HFFc6 (cell line): ENCODE measurements around the gene SPATA2L. TPM values are rescaled to one million over a fixed set of nuclear protein-coding genes. Genes with fewer than 3 reads are reported as not detected.
"Not testable (repeated sequence)": the region's sequence is repeated elsewhere in the genome, so short reads cannot be mapped to it uniquely, and the experiment has no call there.

Experiments
- DNase-seq: peaks from one replicate; pipeline ENCODE4 v3.0.0-alpha.2; 2018
- H3K27ac Mint-ChIP-seq: 2 replicates; pipeline ENCODE4 v1.8.0; 2020; ENCODE audit warnings: mild to moderate bottlenecking, mixed read lengths
- H3K27me3 Mint-ChIP-seq: 2 replicates; pipeline ENCODE4 v1.8.0; 2021; ENCODE audit warnings: mild to moderate bottlenecking, moderate library complexity, mixed read lengths; ENCODE audit not compliant: insufficient read depth
- H3K36me3 Mint-ChIP-seq: 2 replicates; pipeline ENCODE4 v1.8.0; 2021; ENCODE audit warnings: low read depth, mixed read lengths
- H3K4me1 Mint-ChIP-seq: 2 replicates; pipeline ENCODE4 v1.8.0; 2020; ENCODE audit warnings: low read depth, mixed read lengths
- H3K4me3 Mint-ChIP-seq: 2 replicates; pipeline ENCODE4 v1.8.0; 2020; ENCODE audit warnings: mild to moderate bottlenecking, moderate library complexity, mixed read lengths
- H3K9me3 Mint-ChIP-seq: 2 replicates; pipeline ENCODE4 v1.8.0; 2020; ENCODE audit warnings: mild to moderate bottlenecking, mixed read lengths
- total RNA-seq, 6 experiments: library from RNA; stranded (reverse); fragmentation: NEBNext Ultra II Directional; extraction: Animal tissue kit (Norgen Biotek cat#: 25700); gene quantifications; 2 replicates in 1 of 6; 3 replicates in 5 of 6; pipeline ENCODE4 v1.2.3, GENCODE V29; 2021
- TF ChIP-seq, protein P1 (sequence below): fragments of 200-600 bp; sonication (generic); IDR thresholded peaks from 2 replicates; pipeline ENCODE4 v1.5.0; 2021; ENCODE audit warnings: antibody characterized with exemption, mild to moderate bottlenecking

The SPATA2L gene
- total RNA-seq, 6 experiments from 2014 or later: 5.6 to 6.9 (median 5.9) TPM

DNA sequence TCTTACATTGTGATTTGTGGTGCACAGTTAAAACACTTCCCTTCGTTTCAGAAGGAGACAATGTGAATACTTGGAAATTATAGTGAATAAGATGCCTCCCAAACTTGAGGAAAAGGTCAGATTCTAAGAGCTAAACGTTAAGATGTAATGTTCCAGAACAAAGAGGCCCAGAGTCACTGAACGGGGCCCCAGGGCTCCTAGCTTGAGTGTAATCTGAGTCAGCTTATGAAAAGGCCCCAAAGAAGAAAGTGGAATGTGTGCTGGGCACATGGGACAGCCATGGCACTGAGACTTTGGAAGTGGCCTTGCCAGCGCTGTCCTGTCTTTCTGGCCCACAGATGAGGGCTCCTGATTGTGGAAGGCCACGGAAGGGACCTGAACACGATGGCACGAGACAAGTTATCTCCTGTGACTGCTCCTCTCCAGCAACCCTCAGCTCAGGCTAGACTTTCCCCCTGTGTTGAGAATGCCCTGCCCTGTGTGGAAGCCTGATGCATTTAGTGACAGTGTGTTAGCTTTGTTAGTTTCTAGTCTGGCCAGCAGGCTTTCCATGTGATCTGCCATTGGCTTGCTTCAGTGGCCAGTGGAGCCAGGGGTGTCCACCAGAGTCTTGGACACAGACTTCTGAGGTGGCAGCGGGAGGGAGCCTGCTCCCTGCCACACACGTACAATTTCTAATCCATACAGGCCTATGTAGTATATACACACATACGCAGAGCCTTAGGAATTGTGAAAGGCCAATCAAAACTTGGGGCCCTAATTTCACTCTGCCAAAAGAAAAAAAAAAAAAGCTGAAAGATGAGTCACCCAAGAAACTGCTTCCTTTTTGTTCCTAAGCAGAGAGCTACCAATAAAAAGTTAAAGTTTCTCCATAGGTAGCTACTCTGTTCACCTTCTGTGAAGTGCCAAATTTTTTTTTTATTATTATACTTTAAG, 30.7 kb downstream of the SPATA2L start:
- H3K36me3 Mint-ChIP-seq: peaks cover 11% of the 10 kb centered on the region
- TF ChIP-seq, protein P1, sequence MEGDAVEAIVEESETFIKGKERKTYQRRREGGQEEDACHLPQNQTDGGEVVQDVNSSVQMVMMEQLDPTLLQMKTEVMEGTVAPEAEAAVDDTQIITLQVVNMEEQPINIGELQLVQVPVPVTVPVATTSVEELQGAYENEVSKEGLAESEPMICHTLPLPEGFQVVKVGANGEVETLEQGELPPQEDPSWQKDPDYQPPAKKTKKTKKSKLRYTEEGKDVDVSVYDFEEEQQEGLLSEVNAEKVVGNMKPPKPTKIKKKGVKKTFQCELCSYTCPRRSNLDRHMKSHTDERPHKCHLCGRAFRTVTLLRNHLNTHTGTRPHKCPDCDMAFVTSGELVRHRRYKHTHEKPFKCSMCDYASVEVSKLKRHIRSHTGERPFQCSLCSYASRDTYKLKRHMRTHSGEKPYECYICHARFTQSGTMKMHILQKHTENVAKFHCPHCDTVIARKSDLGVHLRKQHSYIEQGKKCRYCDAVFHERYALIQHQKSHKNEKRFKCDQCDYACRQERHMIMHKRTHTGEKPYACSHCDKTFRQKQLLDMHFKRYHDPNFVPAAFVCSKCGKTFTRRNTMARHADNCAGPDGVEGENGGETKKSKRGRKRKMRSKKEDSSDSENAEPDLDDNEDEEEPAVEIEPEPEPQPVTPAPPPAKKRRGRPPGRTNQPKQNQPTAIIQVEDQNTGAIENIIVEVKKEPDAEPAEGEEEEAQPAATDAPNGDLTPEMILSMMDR: no peak
- H3K27me3 Mint-ChIP-seq: no peaks in the 10 kb centered on the region; the same call in 1 of the 2 replicates
- H3K9me3 Mint-ChIP-seq: peaks cover 3% of the 10 kb centered on the region; the same call in 1 of the 2 replicates
- H3K4me1 Mint-ChIP-seq: peaks cover 12% of the 10 kb centered on the region
- peak; percentile 14 for DNase-seq
- H3K4me3 Mint-ChIP-seq: no peak overlapping the region
- peak overlapping the region; percentile 77 for H3K27ac Mint-ChIP-seq

DNA sequence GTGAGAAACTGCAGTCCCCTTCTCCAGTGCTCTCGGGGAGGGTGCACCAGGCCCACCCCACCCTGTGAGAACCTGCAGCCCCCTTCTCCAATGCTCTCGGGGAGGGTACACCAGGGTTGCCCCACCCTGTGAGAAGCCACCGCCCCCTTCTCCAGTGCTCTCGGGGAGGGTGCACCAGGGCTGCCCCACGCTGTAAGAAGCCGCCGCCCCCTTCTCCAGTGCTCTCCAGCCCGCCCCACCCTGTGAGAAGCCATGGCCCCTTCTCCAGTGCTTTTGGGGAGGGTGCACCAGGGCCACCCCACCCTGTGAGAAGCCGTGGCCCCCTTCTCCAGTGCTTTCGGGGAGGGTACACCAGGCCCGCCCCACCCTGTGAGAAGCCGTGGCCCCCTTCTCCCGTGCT, 31.8 kb downstream of the SPATA2L start:
- H3K9me3 Mint-ChIP-seq: no peaks in the 10 kb centered on the region
- TF ChIP-seq, protein P1: no peak
- peaks cover 10% of the 10 kb centered on the region for H3K36me3 Mint-ChIP-seq
- peaks cover 12% of the 10 kb centered on the region for H3K4me1 Mint-ChIP-seq
- H3K4me3 Mint-ChIP-seq: no peak overlapping the region
- no peaks in the 10 kb centered on the region; the same call in 1 of the 2 replicates for H3K27me3 Mint-ChIP-seq
- no peak for DNase-seq
- no peak overlapping the region for H3K27ac Mint-ChIP-seq

GRCh38 chr16:89668790-89669158, 32.7 kb downstream of the SPATA2L start:
- Mint-ChIP-seq H3K4me1 (peaks cover 12% of the 10 kb centered on the region), H3K27ac (no peak overlapping the region), H3K36me3 (peaks cover 18% of the 10 kb centered on the region), H3K27me3 (no peaks in the 10 kb centered on the region; the same call in 1 of the 2 replicates), H3K4me3 (no peak overlapping the region), H3K9me3 (no peaks in the 10 kb centered on the region)
- no peak for DNase-seq
- TF ChIP-seq, protein P1: no peak

GRCh38 chr16:89667633-89668032, 33.9 kb downstream of the SPATA2L start:
- no peak for DNase-seq
- no peaks in the 10 kb centered on the region for H3K9me3 Mint-ChIP-seq
- peaks cover 12% of the 10 kb centered on the region for H3K4me1 Mint-ChIP-seq
- no peak overlapping the region for H3K4me3 Mint-ChIP-seq
- peaks cover 24% of the 10 kb centered on the region for H3K36me3 Mint-ChIP-seq
- no peaks in the 10 kb centered on the region; the same call in 1 of the 2 replicates for H3K27me3 Mint-ChIP-seq
- TF ChIP-seq, protein P1: no peak
- H3K27ac Mint-ChIP-seq: no peak overlapping the region

- peaks cover 26% of the 10 kb centered on the region for H3K36me3 Mint-ChIP-seq
- H3K4me1 Mint-ChIP-seq: peaks cover 12% of the 10 kb centered on the region
- TF ChIP-seq, protein P1: peak; percentile 70
- H3K9me3 Mint-ChIP-seq, H3K27me3 Mint-ChIP-seq, H3K27ac Mint-ChIP-seq, H3K4me3 Mint-ChIP-seq: not testable (repeated sequence)
- peak; percentile 23 for DNase-seq
Observed at GRCh38 chr16:89667000-89667399, 34.5 kb downstream of the SPATA2L start.

DNA sequence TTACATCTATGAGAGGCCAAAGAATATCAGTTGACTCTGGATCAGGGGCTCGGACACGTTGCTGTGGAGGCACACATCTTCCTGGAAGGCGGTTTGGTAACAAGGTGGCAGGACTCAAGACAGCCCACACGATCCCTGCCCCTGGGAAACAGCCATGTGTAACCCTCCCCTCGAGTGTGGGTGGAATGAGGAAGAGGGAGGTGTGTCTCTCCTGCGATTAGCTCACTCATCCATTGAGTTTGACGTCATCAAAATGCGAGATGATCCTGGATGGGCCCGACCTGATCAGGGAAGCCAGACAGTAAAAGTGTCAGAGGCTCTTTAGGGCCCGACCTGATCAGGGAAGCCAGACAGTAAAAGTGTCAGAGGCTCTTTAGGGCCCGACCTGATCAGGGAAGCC, 37.3 kb downstream of the SPATA2L start:
- H3K27me3 Mint-ChIP-seq, H3K27ac Mint-ChIP-seq, H3K9me3 Mint-ChIP-seq, H3K4me3 Mint-ChIP-seq, DNase-seq, H3K4me1 Mint-ChIP-seq: not testable (repeated sequence)
- H3K36me3 Mint-ChIP-seq: peaks cover 40% of the 10 kb centered on the region
